HuH-7 (cell line): Measurements from ENCODE around the gene FBXW11.
"Not testable (repeated sequence)": the region's sequence is repeated elsewhere in the genome, so short reads cannot be mapped to it uniquely, and the experiment has no call there.

Experiments used
- DNase-seq: peaks from one replicate; pipeline ENCODE4 v3.0.0; 2011; ENCODE audit warnings: low spot score

FBXW11 gene

GRCh38 chr5:171981847-171982246 is 24.6 kb downstream of the FBXW11 start:
- no peak for DNase-seq

- no peak for DNase-seq
Measured at GRCh38 chr5:171980792-171981191, 25.6 kb downstream of the FBXW11 start.

- DNase-seq, result no peak
Measured at GRCh38 chr5:171979606-171980005, 26.8 kb downstream of the FBXW11 start.

- DNase-seq, result no peak
Measured at GRCh38 chr5:171978519-171978918, 27.9 kb downstream of the FBXW11 start.

GRCh38 chr5:171978016-171978415 is 28.4 kb downstream of the FBXW11 start:
- no peak for DNase-seq

GRCh38 chr5:171977244-171977950 is 29.0 kb downstream of the FBXW11 start:
- not testable (repeated sequence) for DNase-seq

GRCh38 chr5:171975877-171976667 is 30.4 kb downstream of the FBXW11 start:
- DNase-seq, result no peak

GRCh38 chr5:171975262-171975876 is 31.1 kb downstream of the FBXW11 start:
- no peak for DNase-seq

GRCh38 chr5:171970826-171971225 is 35.6 kb downstream of the FBXW11 start:
- no peak for DNase-seq

- DNase-seq, result no peak
Measured at GRCh38 chr5:171969288-171969880, 37.1 kb downstream of the FBXW11 start.

- DNase-seq, result no peak
Measured at GRCh38 chr5:171968531-171968930, 37.9 kb downstream of the FBXW11 start.

- DNase-seq, result no peak
Measured at GRCh38 chr5:171966964-171967363, 39.5 kb downstream of the FBXW11 start.

GRCh38 chr5:171966270-171966669 is 40.2 kb downstream of the FBXW11 start:
- DNase-seq, result no peak

- DNase-seq, result no peak
Measured at GRCh38 chr5:171965745-171966144, 40.7 kb downstream of the FBXW11 start.

GRCh38 chr5:171963416-171963815 is 43.0 kb downstream of the FBXW11 start:
- no peak for DNase-seq

- DNase-seq, result no peak
Measured at GRCh38 chr5:171961117-171961516, 45.3 kb downstream of the FBXW11 start.

- DNase-seq, result no peak
Measured at GRCh38 chr5:171957591-171958251, 48.7 kb downstream of the FBXW11 start.

- no peak for DNase-seq
Measured at GRCh38 chr5:171956887-171957495, 49.4 kb downstream of the FBXW11 start.

GRCh38 chr5:171956314-171956713 is 50.1 kb downstream of the FBXW11 start:
- DNase-seq, result no peak

- DNase-seq, result no peak
Measured at GRCh38 chr5:171955761-171956160, 50.7 kb downstream of the FBXW11 start.

GRCh38 chr5:171954721-171955120 is 51.7 kb downstream of the FBXW11 start:
- DNase-seq, result no peak
